ENCODE data around the gene CAMTA1. TPM values are rescaled to one million over a fixed set of nuclear protein-coding genes. Genes with fewer than 3 reads are reported as not detected.

The CAMTA1 gene
- total RNA-seq, 6 donors from 2014 or later: 38.8 to 74.0 (median 46.1) TPM

GRCh38 chr1:7538849-7539768 is 753.9 kb downstream of the CAMTA1 start:
- Histone ChIP-seq H3K27ac (no peak overlapping the region), H3K4me1 (peaks cover 0 to 6% (median under 1%) of the 10 kb centered on the region in 4 donors), H3K4me3 (no peak overlapping the region), H3K36me3 (no peaks in the 10 kb centered on the region), H3K27me3 (no peaks in the 10 kb centered on the region), H3K9me3 (no peaks in the 10 kb centered on the region)
- 67 to 76% methylated on average over 10 of the region's 10 CpGs for WGBS, 2 donors
- DNase-seq (no peak), ATAC-seq (ENCODE audit: low FRiP score in 2 of 2) (no peak)
- TF ChIP-seq POLR2A (IDR thresholded peaks at IDR 0.05) (no peak), POLR2AphosphoS5 (IDR thresholded peaks at IDR 0.05) (no peak), EP300 (IDR thresholded peaks at IDR 0.05) (no peak)

DNA sequence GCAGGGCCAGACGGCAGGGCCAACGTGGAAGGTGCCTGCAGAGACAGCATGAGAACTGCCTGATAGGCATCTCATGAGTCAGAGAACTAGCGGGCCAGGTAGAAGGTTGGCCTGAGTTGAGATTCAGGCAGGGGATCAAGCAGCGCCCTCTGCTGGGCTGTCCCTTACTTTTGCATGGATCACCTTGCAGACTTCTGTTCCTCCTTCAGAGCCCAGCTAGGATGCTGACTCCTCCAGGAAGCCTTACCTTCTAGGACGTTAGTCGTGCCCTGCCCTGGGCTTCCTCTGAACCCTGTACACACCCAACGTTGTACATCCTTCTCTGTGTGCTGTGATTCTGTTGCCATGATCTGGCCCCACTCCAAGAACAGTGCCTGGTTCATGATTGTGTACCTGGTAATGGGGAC is 754.5 kb downstream of the CAMTA1 start:
- H3K27me3 ChIP-seq: no peaks in the 10 kb centered on the region
- H3K27ac ChIP-seq: no peak overlapping the region
- ATAC-seq (ENCODE audit: low FRiP score in 2 of 2) (peak; percentile 11 to 59), DNase-seq (peak in 1 of 2 donors; percentile 57)
- TF ChIP-seq, protein P1, sequence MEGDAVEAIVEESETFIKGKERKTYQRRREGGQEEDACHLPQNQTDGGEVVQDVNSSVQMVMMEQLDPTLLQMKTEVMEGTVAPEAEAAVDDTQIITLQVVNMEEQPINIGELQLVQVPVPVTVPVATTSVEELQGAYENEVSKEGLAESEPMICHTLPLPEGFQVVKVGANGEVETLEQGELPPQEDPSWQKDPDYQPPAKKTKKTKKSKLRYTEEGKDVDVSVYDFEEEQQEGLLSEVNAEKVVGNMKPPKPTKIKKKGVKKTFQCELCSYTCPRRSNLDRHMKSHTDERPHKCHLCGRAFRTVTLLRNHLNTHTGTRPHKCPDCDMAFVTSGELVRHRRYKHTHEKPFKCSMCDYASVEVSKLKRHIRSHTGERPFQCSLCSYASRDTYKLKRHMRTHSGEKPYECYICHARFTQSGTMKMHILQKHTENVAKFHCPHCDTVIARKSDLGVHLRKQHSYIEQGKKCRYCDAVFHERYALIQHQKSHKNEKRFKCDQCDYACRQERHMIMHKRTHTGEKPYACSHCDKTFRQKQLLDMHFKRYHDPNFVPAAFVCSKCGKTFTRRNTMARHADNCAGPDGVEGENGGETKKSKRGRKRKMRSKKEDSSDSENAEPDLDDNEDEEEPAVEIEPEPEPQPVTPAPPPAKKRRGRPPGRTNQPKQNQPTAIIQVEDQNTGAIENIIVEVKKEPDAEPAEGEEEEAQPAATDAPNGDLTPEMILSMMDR (IDR thresholded peaks at IDR 0.05): peak in 5 of 6 experiments; percentile 22 to 69 (median 38)
- no peak for TF ChIP-seq POLR2AphosphoS5 (IDR thresholded peaks at IDR 0.05)
- no peaks in the 10 kb centered on the region for H3K36me3 ChIP-seq
- no peak overlapping the region for H3K4me3 ChIP-seq
- H3K9me3 ChIP-seq: no peaks in the 10 kb centered on the region
- H3K4me1 ChIP-seq: no peaks in the 10 kb centered on the region
- 54 to 55% methylated on average over 7 of the region's 7 CpGs for WGBS, 2 donors

GRCh38 chr1:7540816-7541215 is 755.6 kb downstream of the CAMTA1 start:
- Histone ChIP-seq H3K4me1 (no peaks in the 10 kb centered on the region), H3K4me3 (no peak overlapping the region), H3K9me3 (no peaks in the 10 kb centered on the region), H3K27me3 (no peaks in the 10 kb centered on the region), H3K27ac (no peak overlapping the region), H3K36me3 (no peaks in the 10 kb centered on the region)
- no peak for ATAC-seq (ENCODE audit: low FRiP score in 2 of 2)
- WGBS, 2 donors: 78 to 81% methylated on average over 7 of the region's 7 CpGs
- TF ChIP-seq, protein P1 (IDR thresholded peaks at IDR 0.05): no peak
- TF ChIP-seq POLR2AphosphoS5 (IDR thresholded peaks at IDR 0.05): no peak
- no peak for TF ChIP-seq POLR2A (IDR thresholded peaks at IDR 0.05)
- no peak for TF ChIP-seq EP300 (IDR thresholded peaks at IDR 0.05)
- no peak for DNase-seq

DNA sequence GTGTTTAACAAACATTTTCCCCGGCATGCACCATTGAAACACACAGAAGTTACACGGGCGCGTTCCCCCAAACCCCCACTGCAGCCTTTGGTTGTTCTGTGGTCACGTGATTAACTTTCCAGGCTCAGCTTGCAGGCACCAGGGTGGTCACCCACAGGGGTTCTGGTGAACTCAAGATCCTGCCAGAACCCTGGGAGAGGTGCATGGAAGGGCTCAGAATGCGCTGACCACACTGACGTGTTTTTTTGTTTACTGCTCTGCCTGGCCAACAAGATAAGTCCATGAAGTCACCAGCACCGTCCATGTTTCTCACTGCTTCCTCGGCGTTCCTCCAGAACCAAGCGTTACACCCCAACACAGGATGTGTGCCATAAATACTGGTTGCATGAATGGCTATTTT is 756.4 kb downstream of the CAMTA1 start:
- no peak for DNase-seq
- WGBS, 2 donors: 70 to 83% methylated on average over 11 of the region's 11 CpGs
- peak in 1 of 2 donors; percentile 36 for ATAC-seq (ENCODE audit: low FRiP score in 2 of 2)
- Histone ChIP-seq H3K27me3 (no peaks in the 10 kb centered on the region), H3K4me1 (no peaks in the 10 kb centered on the region), H3K27ac (peak overlapping the region in 1 of 4 donors; percentile 46), H3K9me3 (no peaks in the 10 kb centered on the region), H3K4me3 (no peak overlapping the region), H3K36me3 (no peaks in the 10 kb centered on the region)
- TF ChIP-seq POLR2AphosphoS5 (IDR thresholded peaks at IDR 0.05): peak in 1 of 2 donors; percentile 57
- TF ChIP-seq, protein P1 (IDR thresholded peaks at IDR 0.05): no peak

DNA sequence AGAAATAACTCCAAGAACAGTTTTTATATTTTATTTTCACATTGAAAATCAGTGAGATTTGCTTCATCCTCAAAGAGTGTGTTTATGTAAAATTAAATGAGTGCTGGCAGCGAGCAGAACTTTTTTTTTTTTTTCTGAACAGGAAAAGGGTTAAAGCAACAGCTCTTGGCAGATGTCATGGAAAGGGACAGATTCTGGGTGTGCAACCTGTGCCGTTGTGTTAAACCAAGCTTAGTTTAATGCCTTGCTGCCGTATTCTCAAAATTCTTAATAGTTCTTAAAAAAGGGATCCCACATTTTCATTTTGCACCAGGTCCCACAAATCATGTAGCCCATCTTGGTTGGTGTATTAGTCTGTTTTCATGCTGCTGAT is 758.5 kb downstream of the CAMTA1 start:
- Histone ChIP-seq H3K27me3 (no peaks in the 10 kb centered on the region), H3K9me3 (no peaks in the 10 kb centered on the region), H3K4me1 (no peaks in the 10 kb centered on the region), H3K4me3 (no peak overlapping the region), H3K27ac (no peak overlapping the region), H3K36me3 (no peaks in the 10 kb centered on the region)
- 42 to 62% methylated on average over 3 of the region's 3 CpGs for WGBS, 2 donors
- no peak for DNase-seq
- TF ChIP-seq POLR2AphosphoS5 (IDR thresholded peaks at IDR 0.05) (no peak), POLR2A (IDR thresholded peaks at IDR 0.05) (no peak), EP300 (IDR thresholded peaks at IDR 0.05) (no peak)
- TF ChIP-seq, protein P1 (IDR thresholded peaks at IDR 0.05): no peak
- ATAC-seq (ENCODE audit: low FRiP score in 2 of 2): no peak

Measured in upper lobe of left lung (tissue), 6 donors.